Stomach (tissue), 4 donors: ENCODE results near the gene DGKQ.

Experiments
- CTCF ChIP-seq, 7 experiments: fragments of 450-650 bp in 4 of 7; fragments of 200-600 bp in 3 of 7; sonication (generic) in 3 of 7; IDR thresholded peaks; one replicate each; pipeline ENCODE4 v1.5.1; 2016 to 2019; ENCODE audit warnings: antibody characterized with exemption in 7 of 7, control low read depth in 2 of 7, mild to moderate bottlenecking in 1 of 7
- EP300 ChIP-seq: sonication (generic); formaldehyde crosslinking; IDR thresholded peaks from one replicate; pipeline ENCODE4 v1.6.1; 2017; ENCODE audit warnings: antibody characterized with exemption
- POLR2A ChIP-seq, 4 donors: fragments of 450-650 bp; IDR thresholded peaks; one replicate each; pipeline ENCODE4 v1.6.1; 2016; ENCODE audit warnings: antibody characterized with exemption in 4 of 4, control low read depth in 2 of 4, mild to moderate bottlenecking in 1 of 4, moderate library complexity in 1 of 4
- POLR2AphosphoS5 ChIP-seq, 3 donors: sonication (generic); formaldehyde crosslinking; IDR thresholded peaks; one replicate each; pipeline ENCODE4 v1.6.1; 2016; ENCODE audit warnings: antibody characterized with exemption in 3 of 3

GRCh38 chr4:955161-955921 lies 18.0 kb downstream of the DGKQ start:
- TF ChIP-seq CTCF (IDR thresholded peaks at IDR 0.05): no peak
- TF ChIP-seq POLR2A (IDR thresholded peaks at IDR 0.05): no peak
- no peak for TF ChIP-seq EP300
- TF ChIP-seq POLR2AphosphoS5 (IDR thresholded peaks at IDR 0.05): no peak
